RWPE1 (cell line): ENCODE data around the gene HS3ST3B1.

Experiments
- CTCF ChIA-PET: fragments of 350-600 bp; sonication (Branson Sonifier 250); formaldehyde crosslinking; extraction: SDS; loops from one replicate; lab custom pipeline; 2021; lab: Yijun Ruan, JAX
- POLR2A ChIA-PET: fragments of 400-600 bp; formaldehyde crosslinking; extraction: SDS; loops from one replicate; lab custom pipeline; 2020; ENCODE audit warnings: antibody characterized with exemption; ENCODE audit not compliant: low non-redundant PET; lab: Yijun Ruan, JAX
- DNase-seq: peaks from one replicate; pipeline ENCODE4 v3.0.0; 2012; ENCODE audit warnings: low spot score
- H3K27ac ChIP-seq: fragments of 450-650 bp; 2 replicates; pipeline ENCODE4 v1.5.1; 2017
- CTCF ChIP-seq: fragments of 450-650 bp; conservative IDR thresholded peaks from 2 replicates; pipeline ENCODE4 v1.5.1; 2017; ENCODE audit warnings: low read depth, mild to moderate bottlenecking

Gene HS3ST3B1

GRCh38 chr17:14396547-14396946 is 95.7 kb downstream of the HS3ST3B1 start:
- H3K27ac ChIP-seq = no peak overlapping the region
- ChIA-PET POLR2A (no interaction called here), CTCF (no interaction called here)
- DNase-seq = no peak
- no peak for TF ChIP-seq CTCF

- CTCF ChIA-PET = no interaction called here
- no peak overlapping the region for H3K27ac ChIP-seq
- no peak for DNase-seq
- POLR2A ChIA-PET = no interaction called here
- TF ChIP-seq CTCF = no peak
Measured at GRCh38 chr17:14398766-14399165, 97.9 kb downstream of the HS3ST3B1 start.
